SU-DHL-6 (cell line): ENCODE measurements around the gene PGM2.
"Not testable (repeated sequence)": the region's sequence is repeated elsewhere in the genome, so short reads cannot be mapped to it uniquely, and the experiment has no call there.

ENCODE experiments used
- H2AFZ ChIP-seq: fragments of 200-600 bp; sonication (generic); 2 replicates; pipeline ENCODE4 v1.6.1; 2014; ENCODE audit warnings: low read depth, mild to moderate bottlenecking, moderate library complexity, mixed read lengths, antibody characterized with exemption, low read length; ENCODE audit not compliant: severe bottlenecking
- H3F3A ChIP-seq: fragments of 200-600 bp; shearing (Covaris generic); 2 replicates; pipeline ENCODE4 v1.6.0; 2016; ENCODE audit warnings: antibody characterized with exemption, mild to moderate bottlenecking; ENCODE audit not compliant: insufficient read depth
- H3K27ac ChIP-seq: fragments of 200-600 bp; sonication (generic); 2 replicates; pipeline ENCODE4 v1.5.1; 2016; ENCODE audit warnings: low read depth, mild to moderate bottlenecking, low read length, moderate library complexity, mixed read lengths
- H3K27me3 ChIP-seq: fragments of 200-600 bp; sonication (generic), shearing (Covaris generic); 2 replicates; pipeline ENCODE4 v1.6.0; 2014; ENCODE audit warnings: mild to moderate bottlenecking, low read length
- H3K36me3 ChIP-seq: fragments of 200-600 bp; sonication (generic); 2 replicates; pipeline ENCODE4 v1.6.1; 2014; ENCODE audit warnings: mild to moderate bottlenecking, low read length, mixed read lengths
- H3K4me2 ChIP-seq: fragments of 300-600, 200-600 bp; shearing (Covaris generic), sonication (generic); 2 replicates; pipeline ENCODE4 v1.6.0; 2014; ENCODE audit warnings: low read length, low read depth, mild to moderate bottlenecking; ENCODE audit not compliant: poor library complexity, severe bottlenecking
- H3K4me3 ChIP-seq: fragments of 200-600 bp; sonication (generic); 2 replicates; pipeline ENCODE4 v1.5.1; 2014; ENCODE audit warnings: antibody characterized with exemption, low read length, mild to moderate bottlenecking, mixed read lengths; ENCODE audit not compliant: insufficient read depth, poor library complexity, severe bottlenecking
- H3K79me2 ChIP-seq: fragments of 200-600 bp; sonication (generic); 2 replicates; pipeline ENCODE4 v1.6.1; 2014; ENCODE audit warnings: mild to moderate bottlenecking, low read length, moderate library complexity; ENCODE audit not compliant: insufficient read depth
- H3K9ac ChIP-seq: fragments of 200-600 bp; sonication (generic); 2 replicates; pipeline ENCODE4 v1.7.0; 2014; ENCODE audit warnings: mild to moderate bottlenecking, low read length
- H3K9me2 ChIP-seq: fragments of 200-600 bp; sonication (generic); replicated peaks from 2 replicates; pipeline ENCODE4 v1.6.1; 2014; ENCODE audit warnings: low read length; ENCODE audit not compliant: insufficient read depth
- H3K9me3 ChIP-seq: fragments of 200-600 bp; sonication (generic); 2 replicates; pipeline ENCODE4 v1.6.1; 2014; ENCODE audit warnings: low read length, mixed read lengths; ENCODE audit not compliant: insufficient read depth
- H4K20me1 ChIP-seq: fragments of 200-600 bp; sonication (generic); 2 replicates; pipeline ENCODE4 v1.6.1; 2014; ENCODE audit warnings: low read depth, mild to moderate bottlenecking, antibody characterized with exemption, low read length, moderate library complexity, mixed read lengths
- CTCF ChIP-seq: fragments of 200-600 bp; sonication (generic); IDR thresholded peaks from one replicate; pipeline ENCODE4 v1.5.1; 2017; ENCODE audit warnings: antibody characterized with exemption, mild to moderate bottlenecking, low read length, moderate library complexity; ENCODE audit not compliant: insufficient read depth, poor library complexity, severe bottlenecking
- EZH2phosphoT487 ChIP-seq: fragments of 200-600 bp; sonication (generic), shearing (Covaris generic); conservative IDR thresholded peaks from 2 replicates; pipeline ENCODE4 v1.6.1; 2018; ENCODE audit warnings: mild to moderate bottlenecking, antibody characterized with exemption, low read length, moderate library complexity, mixed read lengths

The PGM2 gene

DNA sequence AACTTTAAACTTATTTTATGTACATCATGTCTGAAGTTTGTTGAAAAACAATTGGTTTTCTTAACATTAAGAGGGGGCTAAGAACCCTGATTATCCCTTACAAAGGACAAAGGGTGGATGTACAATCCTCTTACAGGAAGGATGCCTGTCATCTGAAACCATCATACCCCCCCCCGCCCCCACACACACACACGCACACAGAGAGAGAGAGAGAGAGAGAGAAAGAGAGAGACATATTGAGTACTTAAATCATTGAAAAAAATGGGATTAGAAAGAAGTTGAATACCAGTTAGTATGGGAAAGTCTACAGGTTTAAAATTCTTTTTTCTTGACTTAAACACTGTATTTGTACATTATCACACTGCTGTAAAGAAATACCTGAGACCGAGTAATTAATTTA is 10.9 kb upstream of the PGM2 start:
- Histone ChIP-seq H3K79me2 (no peaks in the 10 kb centered on the region), H3K27ac (no peak overlapping the region), H3K27me3 (no peaks in the 10 kb centered on the region), H3K36me3 (no peaks in the 10 kb centered on the region), H4K20me1 (no peaks in the 10 kb centered on the region), H3K9me2 (no peaks in the 10 kb centered on the region), H2AFZ (no peak overlapping the region), H3K4me3 (no peak overlapping the region), H3K4me2 (no peak overlapping the region), H3F3A (no peaks in the 10 kb centered on the region), H3K9ac (no peak overlapping the region), H3K9me3 (no peaks in the 10 kb centered on the region)
- TF ChIP-seq EZH2phosphoT487 (no peak), CTCF (no peak)

- TF ChIP-seq EZH2phosphoT487 (no peak), CTCF (no peak)
- no peaks in the 10 kb centered on the region for H3K79me2 ChIP-seq
- no peak overlapping the region for H3K4me2 ChIP-seq
- no peak overlapping the region for H3K4me3 ChIP-seq
- H3K36me3 ChIP-seq: no peaks in the 10 kb centered on the region
- H3K27ac ChIP-seq: no peak overlapping the region
- H3K9me3 ChIP-seq: no peaks in the 10 kb centered on the region
- H3K27me3 ChIP-seq: no peaks in the 10 kb centered on the region
- H3K9me2 ChIP-seq: no peaks in the 10 kb centered on the region
- no peaks in the 10 kb centered on the region for H4K20me1 ChIP-seq
- no peak overlapping the region for H2AFZ ChIP-seq
- H3F3A ChIP-seq: no peaks in the 10 kb centered on the region
- no peak overlapping the region for H3K9ac ChIP-seq
Measured at GRCh38 chr4:37816006-37816405, 10.5 kb upstream of the PGM2 start.

GRCh38 chr4:37816719-37817118 is 9.8 kb upstream of the PGM2 start:
- Histone ChIP-seq H3K9ac (no peak overlapping the region), H3F3A (no peaks in the 10 kb centered on the region), H3K9me3 (no peaks in the 10 kb centered on the region), H3K79me2 (no peaks in the 10 kb centered on the region), H3K4me3 (no peak overlapping the region), H3K9me2 (no peaks in the 10 kb centered on the region), H3K36me3 (no peaks in the 10 kb centered on the region), H3K4me2 (no peak overlapping the region), H4K20me1 (no peaks in the 10 kb centered on the region), H3K27ac (no peak overlapping the region), H2AFZ (no peak overlapping the region), H3K27me3 (no peaks in the 10 kb centered on the region)
- TF ChIP-seq EZH2phosphoT487: no peak
- TF ChIP-seq CTCF: no peak

GRCh38 chr4:37818752-37819151 is 7.7 kb upstream of the PGM2 start:
- H3K79me2 ChIP-seq: no peaks in the 10 kb centered on the region
- no peaks in the 10 kb centered on the region for H3K36me3 ChIP-seq
- H3K4me2 ChIP-seq: no peak overlapping the region
- H3K27me3 ChIP-seq: no peaks in the 10 kb centered on the region
- H3K9me3 ChIP-seq: no peaks in the 10 kb centered on the region
- no peak overlapping the region for H3K27ac ChIP-seq
- no peak overlapping the region for H2AFZ ChIP-seq
- H3F3A ChIP-seq: no peaks in the 10 kb centered on the region
- H4K20me1 ChIP-seq: no peaks in the 10 kb centered on the region
- no peak overlapping the region for H3K9ac ChIP-seq
- no peak overlapping the region for H3K4me3 ChIP-seq
- no peaks in the 10 kb centered on the region for H3K9me2 ChIP-seq
- TF ChIP-seq EZH2phosphoT487 (no peak), CTCF (no peak)

DNA sequence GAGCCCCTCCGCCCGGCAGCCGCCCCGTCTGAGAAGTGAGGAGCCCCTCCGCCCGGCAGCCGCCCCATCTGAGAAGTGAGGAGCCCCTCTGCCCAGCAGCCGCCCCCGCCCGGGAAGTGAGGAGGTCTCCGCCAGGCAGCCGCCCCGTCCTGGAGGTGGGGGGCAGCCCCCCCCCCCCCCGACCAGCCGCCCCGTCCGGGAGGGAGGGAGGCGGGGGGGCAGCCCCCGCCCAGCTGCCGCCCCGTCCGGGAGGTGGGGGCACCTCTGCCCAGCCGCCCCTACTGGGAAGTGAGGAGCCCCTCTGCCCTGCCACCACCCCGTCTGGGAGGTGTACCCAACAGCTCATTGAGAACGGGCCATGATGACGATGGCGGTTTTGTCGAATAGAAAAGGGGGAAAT is 6.0 kb upstream of the PGM2 start:
- not testable (repeated sequence) for H3K9ac ChIP-seq, H3K4me2 ChIP-seq, H3K4me3 ChIP-seq, H3K9me3 ChIP-seq, H2AFZ ChIP-seq, H3K36me3 ChIP-seq, H3K27me3 ChIP-seq, H3K79me2 ChIP-seq, H3K9me2 ChIP-seq, H3K27ac ChIP-seq, H4K20me1 ChIP-seq, H3F3A ChIP-seq
